ENCODE measurements around the gene P2RX3.

Gene P2RX3

DNA sequence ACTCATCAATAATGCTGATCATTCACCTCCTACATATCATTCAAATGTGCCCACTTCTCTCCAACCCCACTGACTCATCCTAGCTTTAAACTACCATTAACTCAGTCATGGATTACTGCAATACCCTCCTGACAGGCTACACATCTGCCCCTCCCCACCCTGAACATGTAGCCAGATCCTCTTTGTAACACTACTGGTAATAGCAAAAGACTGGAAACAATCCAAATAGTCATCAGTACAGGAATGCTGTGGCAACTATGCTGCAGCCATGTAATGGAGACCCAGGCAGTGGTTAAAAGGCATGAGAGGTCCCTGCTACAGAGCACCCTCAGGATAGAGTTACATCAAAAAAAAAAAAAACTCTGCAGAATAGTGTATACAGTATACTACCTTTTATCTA lies 72.1 kb downstream of the P2RX3 start:
- Histone ChIP-seq H3K27me3 (replicated peaks) (no peaks in the 10 kb centered on the region), H3K4me3 (ENCODE audit: low read depth, low read length) (no peak overlapping the region), H3K36me3 (replicated peaks) (peaks cover 10% of the 10 kb centered on the region), H3K27ac (no peak overlapping the region)
- in situ Hi-C loops (cut with HindIII; ENCODE audit: low pct_ligation_motif_present, low sequenced_read_pairs) = no loop called here
- peak; percentile 61 for DNase-seq
- TF ChIP-seq, protein P1, sequence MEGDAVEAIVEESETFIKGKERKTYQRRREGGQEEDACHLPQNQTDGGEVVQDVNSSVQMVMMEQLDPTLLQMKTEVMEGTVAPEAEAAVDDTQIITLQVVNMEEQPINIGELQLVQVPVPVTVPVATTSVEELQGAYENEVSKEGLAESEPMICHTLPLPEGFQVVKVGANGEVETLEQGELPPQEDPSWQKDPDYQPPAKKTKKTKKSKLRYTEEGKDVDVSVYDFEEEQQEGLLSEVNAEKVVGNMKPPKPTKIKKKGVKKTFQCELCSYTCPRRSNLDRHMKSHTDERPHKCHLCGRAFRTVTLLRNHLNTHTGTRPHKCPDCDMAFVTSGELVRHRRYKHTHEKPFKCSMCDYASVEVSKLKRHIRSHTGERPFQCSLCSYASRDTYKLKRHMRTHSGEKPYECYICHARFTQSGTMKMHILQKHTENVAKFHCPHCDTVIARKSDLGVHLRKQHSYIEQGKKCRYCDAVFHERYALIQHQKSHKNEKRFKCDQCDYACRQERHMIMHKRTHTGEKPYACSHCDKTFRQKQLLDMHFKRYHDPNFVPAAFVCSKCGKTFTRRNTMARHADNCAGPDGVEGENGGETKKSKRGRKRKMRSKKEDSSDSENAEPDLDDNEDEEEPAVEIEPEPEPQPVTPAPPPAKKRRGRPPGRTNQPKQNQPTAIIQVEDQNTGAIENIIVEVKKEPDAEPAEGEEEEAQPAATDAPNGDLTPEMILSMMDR (IDR thresholded peaks at IDR 0.05; ENCODE audit: low read depth, low read length, missing control alignments) = no peak

DNA sequence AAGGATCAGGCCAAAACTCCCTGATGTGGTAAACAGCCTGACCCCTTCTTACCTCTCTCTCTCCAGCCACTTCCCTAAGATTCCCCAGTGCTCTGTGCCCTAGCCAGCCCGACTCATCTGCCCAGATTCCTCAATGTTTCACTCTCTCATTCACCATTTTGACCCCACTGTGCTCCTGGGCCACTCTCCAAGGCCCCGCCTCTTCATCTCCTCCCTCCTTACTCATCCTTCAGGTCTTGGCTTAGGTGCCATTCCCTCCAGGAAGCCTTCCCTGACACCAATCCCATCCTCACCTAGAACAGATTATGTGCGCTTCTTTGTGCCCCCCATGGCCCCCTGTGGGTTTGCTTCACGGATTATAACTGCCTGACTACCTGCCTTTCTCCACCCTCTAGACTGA lies 75.5 kb downstream of the P2RX3 start:
- Histone ChIP-seq H3K4me3 (ENCODE audit: low read depth, low read length) (no peak overlapping the region), H3K27me3 (replicated peaks) (no peaks in the 10 kb centered on the region), H3K36me3 (replicated peaks) (peaks cover 21% of the 10 kb centered on the region), H3K27ac (no peak overlapping the region)
- no peak for DNase-seq
- in situ Hi-C loops (cut with HindIII; ENCODE audit: low pct_ligation_motif_present, low sequenced_read_pairs) = no loop called here
- TF ChIP-seq, protein P1 (IDR thresholded peaks at IDR 0.05; ENCODE audit: low read depth, low read length, missing control alignments) = no peak

DNA sequence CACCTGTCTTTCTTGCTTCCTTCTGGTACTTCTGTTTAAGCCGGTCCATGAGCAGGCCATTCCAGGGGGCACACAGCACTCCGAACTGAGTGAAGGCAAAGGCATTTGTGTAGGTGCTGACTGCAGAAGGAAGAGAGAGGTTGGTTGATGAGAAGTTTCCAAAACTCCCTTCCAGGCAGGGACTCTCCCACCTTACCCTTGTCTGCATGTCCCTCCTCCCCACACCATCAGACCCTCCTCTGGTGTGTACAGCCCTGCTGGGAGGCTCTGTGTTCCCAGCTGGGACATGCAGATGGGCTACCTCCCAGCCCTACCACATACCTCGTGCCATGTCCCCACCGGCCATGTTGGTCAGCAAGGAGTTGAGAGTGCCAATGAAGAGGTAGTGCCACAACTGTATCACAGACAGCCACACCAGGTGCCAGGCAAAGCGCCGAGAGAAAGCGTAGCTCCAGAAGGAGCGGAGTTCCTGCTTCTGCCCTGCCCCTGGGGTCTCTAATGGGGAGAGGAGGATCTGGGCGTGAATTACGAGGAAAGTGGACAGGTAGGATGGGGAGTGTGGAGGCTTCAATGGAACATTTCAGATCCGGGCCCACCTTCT lies 76.6 kb downstream of the P2RX3 start:
- no peak overlapping the region for H3K4me3 ChIP-seq (ENCODE audit: low read depth, low read length)
- in situ Hi-C loops (cut with HindIII; ENCODE audit: low pct_ligation_motif_present, low sequenced_read_pairs) = no loop called here
- no peak overlapping the region for H3K27ac ChIP-seq
- no peaks in the 10 kb centered on the region for H3K27me3 ChIP-seq (replicated peaks)
- no peak for DNase-seq
- H3K36me3 ChIP-seq (replicated peaks) = peaks cover 21% of the 10 kb centered on the region
- TF ChIP-seq, protein P1 (IDR thresholded peaks at IDR 0.05; ENCODE audit: low read depth, low read length, missing control alignments) = no peak

DNA sequence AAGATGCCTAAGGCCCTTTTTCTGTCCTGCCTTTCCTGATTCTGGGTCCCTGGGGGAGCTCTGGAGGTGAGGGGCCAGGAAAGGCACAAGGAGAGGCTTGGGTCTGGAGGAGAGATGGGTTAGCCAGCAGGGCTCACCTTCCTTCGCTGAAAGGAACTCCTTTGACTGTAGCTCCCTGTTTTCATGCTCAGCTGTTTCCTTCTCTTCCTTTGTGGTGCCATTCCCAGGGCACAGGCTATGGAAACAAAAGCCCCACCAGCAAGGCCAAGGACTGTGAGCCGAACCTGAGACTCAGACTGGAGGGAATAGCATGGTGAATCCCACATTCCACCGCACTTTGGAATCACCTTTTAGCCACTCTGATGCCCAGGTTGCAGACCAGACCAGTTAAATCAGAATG lies 78.3 kb downstream of the P2RX3 start:
- H3K27ac ChIP-seq = no peak overlapping the region
- no peak overlapping the region for H3K4me3 ChIP-seq (ENCODE audit: low read depth, low read length)
- in situ Hi-C loops (cut with HindIII; ENCODE audit: low pct_ligation_motif_present, low sequenced_read_pairs) = no loop called here
- no peak for DNase-seq
- H3K27me3 ChIP-seq (replicated peaks) = no peaks in the 10 kb centered on the region
- TF ChIP-seq, protein P1 (IDR thresholded peaks at IDR 0.05; ENCODE audit: low read depth, low read length, missing control alignments) = no peak
- H3K36me3 ChIP-seq (replicated peaks) = peaks cover 22% of the 10 kb centered on the region

DNA sequence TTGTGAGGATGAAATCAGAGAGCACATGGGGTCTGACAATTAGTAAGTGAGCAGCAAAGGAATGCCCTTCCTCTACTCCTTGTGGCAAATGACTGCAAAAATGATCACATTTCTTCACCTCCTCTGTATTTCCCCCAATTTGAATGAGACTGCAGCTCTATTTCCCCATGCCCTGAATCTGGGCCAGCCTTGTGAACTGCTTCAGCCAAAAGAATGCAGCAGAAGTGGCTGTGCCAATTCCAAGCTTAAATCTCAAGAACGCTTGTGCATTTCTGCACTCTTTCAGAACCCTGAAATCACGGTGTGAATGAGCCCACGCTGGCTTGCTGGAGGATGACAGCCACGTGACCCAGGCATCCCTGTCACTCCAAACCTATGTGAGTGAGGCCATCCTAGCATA lies 78.9 kb downstream of the P2RX3 start:
- TF ChIP-seq, protein P1 (IDR thresholded peaks at IDR 0.05; ENCODE audit: low read depth, low read length, missing control alignments) = no peak
- no peaks in the 10 kb centered on the region for H3K27me3 ChIP-seq (replicated peaks)
- no peak for DNase-seq
- no peak overlapping the region for H3K27ac ChIP-seq
- H3K36me3 ChIP-seq (replicated peaks) = peaks cover 20% of the 10 kb centered on the region
- in situ Hi-C loops (cut with HindIII; ENCODE audit: low pct_ligation_motif_present, low sequenced_read_pairs) = no loop called here
- H3K4me3 ChIP-seq (ENCODE audit: low read depth, low read length) = no peak overlapping the region

DNA sequence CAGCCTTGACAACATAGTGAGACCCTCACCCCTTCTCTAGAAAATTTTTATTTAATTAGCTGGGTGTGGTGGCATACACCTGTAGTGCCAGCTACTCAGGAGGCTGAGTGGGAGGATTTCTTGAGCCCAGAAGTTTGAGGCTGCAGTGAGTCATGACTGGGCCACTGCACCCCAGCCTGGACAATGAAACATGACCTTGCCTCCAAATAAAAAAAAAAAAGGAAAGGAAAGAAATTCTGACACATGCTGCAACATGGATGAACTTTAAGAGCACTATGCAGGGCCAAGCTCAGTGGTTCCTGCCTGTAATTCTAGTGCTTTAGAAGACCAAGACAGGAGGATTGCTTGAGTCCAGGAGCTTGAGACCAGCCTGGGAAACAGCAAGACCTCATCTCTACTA lies 80.0 kb downstream of the P2RX3 start:
- TF ChIP-seq, protein P1 (IDR thresholded peaks at IDR 0.05; ENCODE audit: low read depth, low read length, missing control alignments) = no peak

More for the DNA sequence above, 80.0 kb downstream of the P2RX3 start:
- in situ Hi-C loops (cut with HindIII; ENCODE audit: low pct_ligation_motif_present, low sequenced_read_pairs) = no loop called here
- H3K27me3 ChIP-seq (replicated peaks) = no peaks in the 10 kb centered on the region
- no peak overlapping the region for H3K27ac ChIP-seq
- no peak overlapping the region for H3K4me3 ChIP-seq (ENCODE audit: low read depth, low read length)
- H3K36me3 ChIP-seq (replicated peaks) = peaks cover 22% of the 10 kb centered on the region
- DNase-seq = no peak

Measured in brain microvascular endothelial cell (primary cell).